ENCODE measurements around the gene BBX.

BBX gene

DNA sequence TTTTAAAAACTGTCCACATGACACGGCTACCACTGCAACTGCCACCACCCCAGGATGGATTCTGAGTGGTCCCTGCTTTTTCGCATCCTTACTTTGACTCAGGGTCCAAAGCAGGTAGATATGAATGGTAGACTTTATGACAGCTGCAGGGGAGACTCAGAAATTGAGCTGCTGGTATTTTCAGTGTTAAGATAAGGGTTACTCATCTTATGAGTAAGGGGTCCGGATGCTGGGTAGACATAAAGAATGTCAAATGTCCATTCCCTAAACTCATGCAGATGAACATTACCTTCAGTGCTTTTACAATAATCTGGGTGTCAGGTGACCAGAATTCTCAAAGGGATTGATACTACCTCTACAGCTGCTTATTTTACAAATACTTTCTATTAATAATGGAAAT, 25.9 kb upstream of the BBX start:
- H3K9me3 ChIP-seq (ENCODE audit: control insufficient read depth, low read length) = no peaks in the 10 kb centered on the region
- TF ChIP-seq, protein P1, sequence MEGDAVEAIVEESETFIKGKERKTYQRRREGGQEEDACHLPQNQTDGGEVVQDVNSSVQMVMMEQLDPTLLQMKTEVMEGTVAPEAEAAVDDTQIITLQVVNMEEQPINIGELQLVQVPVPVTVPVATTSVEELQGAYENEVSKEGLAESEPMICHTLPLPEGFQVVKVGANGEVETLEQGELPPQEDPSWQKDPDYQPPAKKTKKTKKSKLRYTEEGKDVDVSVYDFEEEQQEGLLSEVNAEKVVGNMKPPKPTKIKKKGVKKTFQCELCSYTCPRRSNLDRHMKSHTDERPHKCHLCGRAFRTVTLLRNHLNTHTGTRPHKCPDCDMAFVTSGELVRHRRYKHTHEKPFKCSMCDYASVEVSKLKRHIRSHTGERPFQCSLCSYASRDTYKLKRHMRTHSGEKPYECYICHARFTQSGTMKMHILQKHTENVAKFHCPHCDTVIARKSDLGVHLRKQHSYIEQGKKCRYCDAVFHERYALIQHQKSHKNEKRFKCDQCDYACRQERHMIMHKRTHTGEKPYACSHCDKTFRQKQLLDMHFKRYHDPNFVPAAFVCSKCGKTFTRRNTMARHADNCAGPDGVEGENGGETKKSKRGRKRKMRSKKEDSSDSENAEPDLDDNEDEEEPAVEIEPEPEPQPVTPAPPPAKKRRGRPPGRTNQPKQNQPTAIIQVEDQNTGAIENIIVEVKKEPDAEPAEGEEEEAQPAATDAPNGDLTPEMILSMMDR (IDR thresholded peaks at IDR 0.05) = no peak
- H3K36me3 ChIP-seq (ENCODE audit: control insufficient read depth, insufficient read depth, low read length) = no peaks in the 10 kb centered on the region
- no peaks in the 10 kb centered on the region for H3K79me2 ChIP-seq
- no peak overlapping the region for H3K4me2 ChIP-seq (ENCODE audit: low read length)
- H3K27me3 ChIP-seq (ENCODE audit: control insufficient read depth, insufficient read depth, low read length) = no peaks in the 10 kb centered on the region
- H3K9ac ChIP-seq = no peak overlapping the region
- no peak overlapping the region for H3K4me3 ChIP-seq (ENCODE audit: low read depth, low read length)
- peaks cover 5% of the 10 kb centered on the region for H3K4me1 ChIP-seq
- peak overlapping the region; percentile 75 for H2AFZ ChIP-seq
- no peak overlapping the region for H3K27ac ChIP-seq

DNA sequence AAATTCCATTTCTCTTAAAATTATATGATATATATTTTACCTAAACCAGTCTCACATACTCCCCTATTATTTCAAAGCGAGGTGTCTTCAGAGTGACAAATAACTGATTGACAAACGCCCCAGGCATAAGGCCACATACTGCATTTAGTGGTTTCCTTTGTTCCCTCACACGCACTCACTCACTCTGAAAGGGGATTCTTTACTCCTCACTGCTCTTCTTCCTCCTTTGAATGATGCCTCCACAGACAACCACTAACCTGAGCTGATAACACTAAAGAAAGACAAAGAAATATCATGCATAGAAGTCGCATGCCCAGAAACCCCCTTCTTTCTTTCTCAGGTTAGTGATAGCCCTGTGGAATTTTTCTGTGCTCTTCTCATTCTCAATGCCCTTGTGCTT, 24.1 kb upstream of the BBX start:
- no peak overlapping the region for H3K27ac ChIP-seq
- no peak overlapping the region for H3K9ac ChIP-seq
- H3K4me3 ChIP-seq (ENCODE audit: low read depth, low read length) = no peak overlapping the region
- no peaks in the 10 kb centered on the region for H3K27me3 ChIP-seq (ENCODE audit: control insufficient read depth, insufficient read depth, low read length)
- no peak overlapping the region for H3K4me2 ChIP-seq (ENCODE audit: low read length)
- TF ChIP-seq, protein P1 (IDR thresholded peaks at IDR 0.05) = no peak
- no peaks in the 10 kb centered on the region for H3K79me2 ChIP-seq
- peaks cover 2% of the 10 kb centered on the region for H3K4me1 ChIP-seq
- no peaks in the 10 kb centered on the region for H3K9me3 ChIP-seq (ENCODE audit: control insufficient read depth, low read length)
- H2AFZ ChIP-seq = no peak overlapping the region
- H3K36me3 ChIP-seq (ENCODE audit: control insufficient read depth, insufficient read depth, low read length) = no peaks in the 10 kb centered on the region

DNA sequence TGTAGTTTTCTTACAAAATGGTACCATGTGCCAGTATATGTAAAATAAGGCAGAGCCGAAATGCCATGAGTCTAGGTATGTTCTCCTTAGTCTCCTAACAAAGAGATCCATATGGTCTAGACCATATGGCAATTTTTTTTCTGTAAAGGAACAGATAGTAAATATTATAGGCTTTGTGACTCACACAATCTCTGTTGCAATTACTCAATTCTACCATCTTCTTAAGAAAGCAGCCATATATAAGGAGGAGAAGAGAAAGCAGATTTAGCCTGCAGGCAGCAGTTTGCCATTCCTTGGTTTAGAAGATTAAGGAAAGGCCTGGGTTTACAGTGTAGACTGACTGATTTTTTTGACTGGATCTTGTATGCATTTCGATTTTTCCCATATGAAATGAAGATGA, 16.3 kb upstream of the BBX start:
- no peak overlapping the region for H2AFZ ChIP-seq
- no peak overlapping the region for H3K4me2 ChIP-seq (ENCODE audit: low read length)
- H3K36me3 ChIP-seq (ENCODE audit: control insufficient read depth, insufficient read depth, low read length) = no peaks in the 10 kb centered on the region
- H3K4me1 ChIP-seq = peaks cover 15% of the 10 kb centered on the region
- H3K9me3 ChIP-seq (ENCODE audit: control insufficient read depth, low read length) = no peaks in the 10 kb centered on the region
- no peak overlapping the region for H3K4me3 ChIP-seq (ENCODE audit: low read depth, low read length)
- no peaks in the 10 kb centered on the region for H3K79me2 ChIP-seq
- no peak overlapping the region for H3K27ac ChIP-seq
- no peaks in the 10 kb centered on the region for H3K27me3 ChIP-seq (ENCODE audit: control insufficient read depth, insufficient read depth, low read length)
- no peak overlapping the region for H3K9ac ChIP-seq
- TF ChIP-seq, protein P1 (IDR thresholded peaks at IDR 0.05) = no peak

DNA sequence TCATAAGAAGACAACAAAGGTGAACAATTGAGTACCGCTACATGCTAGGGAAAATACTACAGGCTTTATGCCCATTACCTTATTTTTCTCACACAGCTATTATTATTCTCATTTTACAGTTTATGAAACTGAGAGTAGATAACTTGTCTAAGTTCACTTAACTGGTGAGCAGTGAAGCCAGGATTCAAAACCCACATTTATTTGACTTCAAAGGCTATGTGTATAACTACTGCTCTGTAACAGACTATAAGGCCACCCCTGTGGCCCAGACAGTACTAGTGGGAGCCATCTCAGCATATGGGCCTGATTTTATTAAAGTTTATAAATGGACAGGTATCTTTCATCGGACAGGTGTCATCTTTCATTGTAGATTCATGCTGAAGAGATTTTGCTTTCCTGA, 14.4 kb upstream of the BBX start:
- Histone ChIP-seq H3K27me3 (ENCODE audit: control insufficient read depth, insufficient read depth, low read length) (no peaks in the 10 kb centered on the region), H3K36me3 (ENCODE audit: control insufficient read depth, insufficient read depth, low read length) (no peaks in the 10 kb centered on the region), H3K27ac (peak overlapping the region; percentile 65), H3K4me3 (ENCODE audit: low read depth, low read length) (no peak overlapping the region), H3K9ac (no peak overlapping the region), H2AFZ (peak overlapping the region; percentile 74), H3K79me2 (no peaks in the 10 kb centered on the region), H3K9me3 (ENCODE audit: control insufficient read depth, low read length) (no peaks in the 10 kb centered on the region), H3K4me2 (ENCODE audit: low read length) (peak overlapping the region; percentile 4), H3K4me1 (peaks cover 19% of the 10 kb centered on the region)
- TF ChIP-seq, protein P1 (IDR thresholded peaks at IDR 0.05) = no peak

DNA sequence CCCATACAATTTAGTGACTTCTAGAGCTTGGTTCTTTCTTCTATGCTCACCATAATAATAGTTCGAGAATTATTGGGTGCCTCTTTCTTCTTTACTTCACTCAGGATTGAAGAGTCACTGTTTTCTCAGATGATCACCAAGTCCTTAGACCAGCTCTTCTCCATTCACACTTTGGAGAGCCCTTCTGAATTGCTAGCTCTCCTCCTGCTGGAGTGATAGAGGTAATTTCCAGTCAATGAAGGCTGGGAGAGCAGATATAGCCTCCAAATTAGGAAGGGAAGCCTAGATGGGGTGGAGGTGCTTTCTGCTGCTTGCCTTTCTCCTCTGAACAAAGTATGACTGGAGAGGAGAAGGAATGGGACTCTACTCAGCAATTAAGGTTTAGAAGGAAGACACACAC, 10.7 kb upstream of the BBX start:
- Histone ChIP-seq H3K9ac (no peak overlapping the region), H3K9me3 (ENCODE audit: control insufficient read depth, low read length) (no peaks in the 10 kb centered on the region), H2AFZ (peak overlapping the region; percentile 43), H3K36me3 (ENCODE audit: control insufficient read depth, insufficient read depth, low read length) (no peaks in the 10 kb centered on the region), H3K4me2 (ENCODE audit: low read length) (no peak overlapping the region), H3K27me3 (ENCODE audit: control insufficient read depth, insufficient read depth, low read length) (no peaks in the 10 kb centered on the region), H3K27ac (peak overlapping the region; percentile 21), H3K4me3 (ENCODE audit: low read depth, low read length) (no peak overlapping the region), H3K79me2 (no peaks in the 10 kb centered on the region), H3K4me1 (peaks cover 19% of the 10 kb centered on the region)
- TF ChIP-seq, protein P1 (IDR thresholded peaks at IDR 0.05) = peak; percentile 74
